ENCODE measurements around the gene SEL1L3.

Gene SEL1L3

GRCh38 chr4:25779021-25779420 is 83.8 kb downstream of the SEL1L3 start:
- Histone ChIP-seq H3K36me3 (ENCODE audit: control insufficient read depth in 2 of 2, insufficient read depth in 1 of 2, low read length in 2 of 2) (peaks cover 3 to 33% of the 10 kb centered on the region in 2 experiments), H3K9me3 (ENCODE audit: control insufficient read depth, insufficient read depth, low read depth, low read length) (no peaks in the 10 kb centered on the region), H3K27ac (ENCODE audit: extremely low read depth, low read depth, low read length) (no peak overlapping the region), H3K4me1 (ENCODE audit: control insufficient read depth, insufficient read depth, low read length) (no peaks in the 10 kb centered on the region), H3K4me3 (ENCODE audit: low read depth, low read length) (no peak overlapping the region)
- TF ChIP-seq ZFP3 (tag by site-specific recombination; IDR thresholded peaks at IDR 0.05; ENCODE audit: low read depth): no peak
- ChIA-PET POLR2A (no interaction called here), CTCF (interaction anchor here (0.6 to 2.2 kb wide), 2 partner anchors 11 to 16 kb away, joined by 3 to 11 read pairs; no protein-coding TSS in a partner anchor)

GRCh38 chr4:25776795-25777194 is 86.0 kb downstream of the SEL1L3 start:
- ChIA-PET CTCF (interaction anchor here (1.2 to 1.5 kb wide), 2 partner anchors 9 to 337 kb away, joined by 7 read pairs; no protein-coding TSS in a partner anchor), POLR2A (no interaction called here)
- peaks cover 3 to 26% of the 10 kb centered on the region in 2 experiments for H3K36me3 ChIP-seq (ENCODE audit: control insufficient read depth in 2 of 2, insufficient read depth in 1 of 2, low read length in 2 of 2)
- H3K4me3 ChIP-seq (ENCODE audit: low read depth, low read length): no peak overlapping the region
- no peaks in the 10 kb centered on the region for H3K4me1 ChIP-seq (ENCODE audit: control insufficient read depth, insufficient read depth, low read length)
- H3K9me3 ChIP-seq (ENCODE audit: control insufficient read depth, insufficient read depth, low read depth, low read length): no peaks in the 10 kb centered on the region
- H3K27ac ChIP-seq (ENCODE audit: extremely low read depth, low read depth, low read length): no peak overlapping the region
- TF ChIP-seq KLF1 (tag by site-specific recombination; IDR thresholded peaks at IDR 0.05) (no peak), MZF1 (tag by site-specific recombination; IDR thresholded peaks at IDR 0.05; ENCODE audit: borderline replicate concordance) (no peak), ZNF629 (tag by site-specific recombination; IDR thresholded peaks at IDR 0.05) (no peak), ZNF423 (tag by site-specific recombination; IDR thresholded peaks at IDR 0.05) (no peak), PBX3 (CRISPR knock-in tag; IDR thresholded peaks at IDR 0.05) (no peak), ZNF211 (tag by site-specific recombination; IDR thresholded peaks at IDR 0.05; ENCODE audit: low read depth) (no peak), ZNF664 (tag by site-specific recombination; IDR thresholded peaks at IDR 0.05) (no peak), BCL6B (tag by site-specific recombination; IDR thresholded peaks at IDR 0.05) (no peak), ZNF624 (tag by site-specific recombination; IDR thresholded peaks at IDR 0.05) (no peak), ZNF600 (tag by site-specific recombination; IDR thresholded peaks at IDR 0.05) (no peak), GFI1B (tag by site-specific recombination; IDR thresholded peaks at IDR 0.05) (no peak), REPIN1 (tag by site-specific recombination; IDR thresholded peaks at IDR 0.05; ENCODE audit: low read depth) (no peak), ZSCAN23 (tag by site-specific recombination; IDR thresholded peaks at IDR 0.05) (no peak), ZNF10 (tag by site-specific recombination; IDR thresholded peaks at IDR 0.05) (no peak)

- POLR2A ChIA-PET: no interaction called here
- peaks cover 3 to 16% of the 10 kb centered on the region in 2 experiments; a peak in 2 of 3 replicates for H3K36me3 ChIP-seq (ENCODE audit: control insufficient read depth in 2 of 2, insufficient read depth in 1 of 2, low read length in 2 of 2)
- no peak overlapping the region for H3K4me3 ChIP-seq (ENCODE audit: low read depth, low read length)
- no peaks in the 10 kb centered on the region for H3K9me3 ChIP-seq (ENCODE audit: control insufficient read depth, insufficient read depth, low read depth, low read length)
- no peaks in the 10 kb centered on the region for H3K4me1 ChIP-seq (ENCODE audit: control insufficient read depth, insufficient read depth, low read length)
- CTCF ChIA-PET: no interaction called here
- H3K27ac ChIP-seq (ENCODE audit: extremely low read depth, low read depth, low read length): no peak overlapping the region
- TF ChIP-seq ZFP37 (tag by site-specific recombination; IDR thresholded peaks at IDR 0.05) (no peak), PRDM2 (tag by site-specific recombination; IDR thresholded peaks at IDR 0.05; ENCODE audit: borderline replicate concordance) (no peak), ZNF426 (tag by site-specific recombination; IDR thresholded peaks at IDR 0.05) (no peak), ZNF776 (tag by site-specific recombination; IDR thresholded peaks at IDR 0.05; ENCODE audit: borderline replicate concordance) (no peak), ZNF596 (tag by site-specific recombination; IDR thresholded peaks at IDR 0.05) (no peak), PRDM10 (tag by site-specific recombination; IDR thresholded peaks at IDR 0.05) (no peak)
These were observed 87.6 kb downstream of the SEL1L3 start for GRCh38 chr4:25775166-25775565.
